Stimulated activated CD4-positive, alpha-beta T cell treated with anti-CD3 and anti-CD28 coated beads, Interleukin-15, amount 100 ng/mL, for 1 hour (primary cell): ENCODE results near the gene CACNA1B.
"Not testable (repeated sequence)": the region's sequence is repeated elsewhere in the genome, so short reads cannot be mapped to it uniquely, and the experiment has no call there.

Experiments
- DNase-seq, 2 donors: peaks; one replicate each; pipeline ENCODE4 v3.0.0-alpha.2; 2020; ENCODE audit warnings: low read depth in 1 of 2, low spot score in 1 of 2

The CACNA1B gene

GRCh38 chr9:138095813-138096518 is 218.4 kb downstream of the CACNA1B start:
- DNase-seq: no peak

GRCh38 chr9:138096519-138096845 is 218.9 kb downstream of the CACNA1B start:
- DNase-seq: no peak

- no peak for DNase-seq
Measured at GRCh38 chr9:138097501-138097991, 220.0 kb downstream of the CACNA1B start.

GRCh38 chr9:138098116-138098907 is 220.7 kb downstream of the CACNA1B start:
- DNase-seq: no peak

GRCh38 chr9:138098908-138099791 is 221.6 kb downstream of the CACNA1B start:
- no peak for DNase-seq

- DNase-seq: no peak
Measured at GRCh38 chr9:138099803-138100598, 222.4 kb downstream of the CACNA1B start.

- no peak for DNase-seq
Measured at GRCh38 chr9:138100711-138101350, 223.2 kb downstream of the CACNA1B start.

- DNase-seq: no peak
Measured at GRCh38 chr9:138101444-138102234, 224.1 kb downstream of the CACNA1B start.

- no peak for DNase-seq
Measured at GRCh38 chr9:138102246-138103051, 224.9 kb downstream of the CACNA1B start.

GRCh38 chr9:138103111-138103848 is 225.7 kb downstream of the CACNA1B start:
- DNase-seq: no peak

- no peak for DNase-seq
Measured at GRCh38 chr9:138103849-138104206, 226.2 kb downstream of the CACNA1B start.

GRCh38 chr9:138104251-138105122 is 226.9 kb downstream of the CACNA1B start:
- no peak for DNase-seq

- DNase-seq: no peak
Measured at GRCh38 chr9:138105123-138105415, 227.5 kb downstream of the CACNA1B start.

- DNase-seq: no peak
Measured at GRCh38 chr9:138105561-138106505, 228.3 kb downstream of the CACNA1B start.

GRCh38 chr9:138107039-138107438 is 229.5 kb downstream of the CACNA1B start:
- DNase-seq: not testable (repeated sequence)

- no peak for DNase-seq
Measured at GRCh38 chr9:138111607-138112006, 234.0 kb downstream of the CACNA1B start.
